ENCODE results near the gene SLC6A6.

SLC6A6 gene

GRCh38 chr3:14402304-14402811 is at the start of gene SLC6A6:
SLC6A6 (plus strand) TSS chr3:14402606; CDS start chr3:14443635, 41,029 bp downstream.
- H3K4me1 ChIP-seq (ENCODE audit: insufficient read depth, insufficient read length), result peaks cover 21% of the 10 kb centered on the region
- no peak for TF ChIP-seq YY1 (IDR thresholded peaks at IDR 0.05; ENCODE audit: insufficient read depth, insufficient read length)
- no peak for TF ChIP-seq SUZ12 (IDR thresholded peaks at IDR 0.05; ENCODE audit: extremely low read depth, insufficient read depth, insufficient read length)
- no peak for TF ChIP-seq ZNF274 (IDR thresholded peaks at IDR 0.05; ENCODE audit: low read depth, low read length)
- DNase-seq (ENCODE audit: low read depth, low spot score), result peak; percentile 90
- peaks cover 36% of the 10 kb centered on the region for H3K36me3 ChIP-seq (ENCODE audit: insufficient read depth, insufficient read length, low read length)
- H3K9me3 ChIP-seq (ENCODE audit: insufficient read depth, low read length), result no peaks in the 10 kb centered on the region
- peak within 1 kb of the TSS; percentile 99 for H3K9ac ChIP-seq (ENCODE audit: insufficient read length, low read depth)
- peaks cover 5% of the 10 kb centered on the region for H3K27me3 ChIP-seq (ENCODE audit: insufficient read depth, insufficient read length)
- H3K4me3 ChIP-seq (ENCODE audit: insufficient read length, low read depth), result peak within 1 kb of the TSS; percentile 100

GRCh38 chr3:14353502-14353901 is 48.9 kb upstream of the SLC6A6 start:
- Histone ChIP-seq H3K9me3 (ENCODE audit: insufficient read depth, low read length) (no peaks in the 10 kb centered on the region), H3K36me3 (ENCODE audit: insufficient read depth, insufficient read length, low read length) (no peaks in the 10 kb centered on the region), H3K27me3 (ENCODE audit: insufficient read depth, insufficient read length) (no peaks in the 10 kb centered on the region), H3K4me1 (ENCODE audit: insufficient read depth, insufficient read length) (peaks cover 16% of the 10 kb centered on the region), H3K4me3 (ENCODE audit: insufficient read length, low read depth) (no peak overlapping the region), H3K9ac (ENCODE audit: insufficient read length, low read depth) (peak overlapping the region; percentile 18)
- DNase-seq (ENCODE audit: low read depth, low spot score), result peak; percentile 52
- no peak for TF ChIP-seq SUZ12 (IDR thresholded peaks at IDR 0.05; ENCODE audit: extremely low read depth, insufficient read depth, insufficient read length)
- TF ChIP-seq ZNF274 (IDR thresholded peaks at IDR 0.05; ENCODE audit: low read depth, low read length), result no peak
- TF ChIP-seq YY1 (IDR thresholded peaks at IDR 0.05; ENCODE audit: insufficient read depth, insufficient read length), result no peak

- no peaks in the 10 kb centered on the region for H3K27me3 ChIP-seq (ENCODE audit: insufficient read depth, insufficient read length)
- H3K36me3 ChIP-seq (ENCODE audit: insufficient read depth, insufficient read length, low read length), result no peaks in the 10 kb centered on the region
- peaks cover 25% of the 10 kb centered on the region for H3K4me1 ChIP-seq (ENCODE audit: insufficient read depth, insufficient read length)
- TF ChIP-seq YY1 (IDR thresholded peaks at IDR 0.05; ENCODE audit: insufficient read depth, insufficient read length) (no peak), SUZ12 (IDR thresholded peaks at IDR 0.05; ENCODE audit: extremely low read depth, insufficient read depth, insufficient read length) (no peak), ZNF274 (IDR thresholded peaks at IDR 0.05; ENCODE audit: low read depth, low read length) (no peak)
- H3K9ac ChIP-seq (ENCODE audit: insufficient read length, low read depth), result no peak overlapping the region
- DNase-seq (ENCODE audit: low read depth, low spot score), result no peak
- no peak overlapping the region for H3K4me3 ChIP-seq (ENCODE audit: insufficient read length, low read depth)
- H3K9me3 ChIP-seq (ENCODE audit: insufficient read depth, low read length), result no peaks in the 10 kb centered on the region
Observed at GRCh38 chr3:14357463-14357862, 44.9 kb upstream of the SLC6A6 start.

DNA sequence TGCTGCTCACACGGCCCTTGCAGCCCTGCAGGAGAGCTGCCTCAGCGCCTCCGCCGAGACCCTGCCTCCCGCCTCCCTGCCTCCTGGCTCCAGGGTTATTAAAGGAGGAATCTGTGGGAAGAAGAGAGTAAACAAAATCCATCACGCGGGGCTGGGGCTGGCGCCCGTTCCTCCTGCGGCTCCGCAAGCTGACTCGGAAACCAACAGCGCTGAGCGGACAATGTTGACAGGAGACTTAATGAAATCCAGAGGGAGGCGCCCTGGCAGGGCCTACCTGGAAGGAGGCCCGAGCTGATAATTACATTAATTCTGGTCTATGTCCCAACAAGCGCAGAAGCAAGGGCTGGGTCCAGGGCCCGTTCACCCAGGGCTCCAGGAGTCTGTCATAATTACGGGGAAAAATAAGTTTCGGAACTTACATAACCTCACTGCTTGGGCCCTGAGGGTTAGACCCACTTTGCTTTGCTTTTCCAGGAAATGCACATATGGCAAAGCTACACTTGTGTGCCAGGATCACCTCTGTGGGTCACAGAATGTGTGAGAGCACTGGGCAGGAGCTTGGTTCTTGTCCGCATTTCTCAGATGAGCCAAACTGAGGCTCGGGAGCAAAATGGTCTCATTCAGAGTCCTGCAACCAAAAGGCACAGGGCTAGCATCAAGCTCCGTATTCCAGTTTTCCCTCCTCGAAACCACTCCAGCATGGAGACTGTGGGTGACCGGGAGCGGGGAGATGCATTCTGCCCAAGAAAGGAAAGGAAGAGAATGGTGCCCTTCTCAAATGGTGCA is 43.8 kb upstream of the SLC6A6 start:
- no peak overlapping the region for H3K4me3 ChIP-seq (ENCODE audit: insufficient read length, low read depth)
- DNase-seq (ENCODE audit: low read depth, low spot score), result no peak
- H3K9me3 ChIP-seq (ENCODE audit: insufficient read depth, low read length), result no peaks in the 10 kb centered on the region
- H3K27me3 ChIP-seq (ENCODE audit: insufficient read depth, insufficient read length), result no peaks in the 10 kb centered on the region
- H3K4me1 ChIP-seq (ENCODE audit: insufficient read depth, insufficient read length), result peaks cover 20% of the 10 kb centered on the region
- no peaks in the 10 kb centered on the region for H3K36me3 ChIP-seq (ENCODE audit: insufficient read depth, insufficient read length, low read length)
- TF ChIP-seq ZNF274 (IDR thresholded peaks at IDR 0.05; ENCODE audit: low read depth, low read length) (no peak), YY1 (IDR thresholded peaks at IDR 0.05; ENCODE audit: insufficient read depth, insufficient read length) (no peak), SUZ12 (IDR thresholded peaks at IDR 0.05; ENCODE audit: extremely low read depth, insufficient read depth, insufficient read length) (no peak)
- H3K9ac ChIP-seq (ENCODE audit: insufficient read length, low read depth), result peak overlapping the region; percentile 18

DNA sequence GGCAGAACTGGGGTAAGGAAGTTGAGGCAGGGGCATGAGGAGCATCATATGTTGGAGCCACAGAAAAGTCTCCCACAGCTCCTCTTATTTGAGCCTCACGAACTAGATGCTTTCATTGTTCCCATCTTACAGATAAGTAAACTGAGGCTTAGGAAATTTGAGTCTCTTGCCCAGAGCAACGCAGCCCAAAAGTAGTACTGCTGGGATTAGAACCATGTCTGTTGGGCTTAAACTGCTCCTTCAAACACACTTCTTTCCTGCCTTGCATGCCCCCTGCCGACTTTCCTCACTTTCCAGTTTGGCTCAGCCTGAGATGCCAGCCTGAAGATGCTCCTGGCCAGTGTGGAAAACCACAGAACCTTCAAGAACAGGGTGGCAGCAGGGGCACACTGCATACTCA is 43.1 kb upstream of the SLC6A6 start:
- no peak overlapping the region for H3K4me3 ChIP-seq (ENCODE audit: insufficient read length, low read depth)
- H3K36me3 ChIP-seq (ENCODE audit: insufficient read depth, insufficient read length, low read length), result no peaks in the 10 kb centered on the region
- H3K9me3 ChIP-seq (ENCODE audit: insufficient read depth, low read length), result no peaks in the 10 kb centered on the region
- TF ChIP-seq ZNF274 (IDR thresholded peaks at IDR 0.05; ENCODE audit: low read depth, low read length) (no peak), SUZ12 (IDR thresholded peaks at IDR 0.05; ENCODE audit: extremely low read depth, insufficient read depth, insufficient read length) (no peak), YY1 (IDR thresholded peaks at IDR 0.05; ENCODE audit: insufficient read depth, insufficient read length) (no peak)
- H3K4me1 ChIP-seq (ENCODE audit: insufficient read depth, insufficient read length), result peaks cover 14% of the 10 kb centered on the region
- DNase-seq (ENCODE audit: low read depth, low spot score), result no peak
- H3K9ac ChIP-seq (ENCODE audit: insufficient read length, low read depth), result no peak overlapping the region
- H3K27me3 ChIP-seq (ENCODE audit: insufficient read depth, insufficient read length), result no peaks in the 10 kb centered on the region

DNA sequence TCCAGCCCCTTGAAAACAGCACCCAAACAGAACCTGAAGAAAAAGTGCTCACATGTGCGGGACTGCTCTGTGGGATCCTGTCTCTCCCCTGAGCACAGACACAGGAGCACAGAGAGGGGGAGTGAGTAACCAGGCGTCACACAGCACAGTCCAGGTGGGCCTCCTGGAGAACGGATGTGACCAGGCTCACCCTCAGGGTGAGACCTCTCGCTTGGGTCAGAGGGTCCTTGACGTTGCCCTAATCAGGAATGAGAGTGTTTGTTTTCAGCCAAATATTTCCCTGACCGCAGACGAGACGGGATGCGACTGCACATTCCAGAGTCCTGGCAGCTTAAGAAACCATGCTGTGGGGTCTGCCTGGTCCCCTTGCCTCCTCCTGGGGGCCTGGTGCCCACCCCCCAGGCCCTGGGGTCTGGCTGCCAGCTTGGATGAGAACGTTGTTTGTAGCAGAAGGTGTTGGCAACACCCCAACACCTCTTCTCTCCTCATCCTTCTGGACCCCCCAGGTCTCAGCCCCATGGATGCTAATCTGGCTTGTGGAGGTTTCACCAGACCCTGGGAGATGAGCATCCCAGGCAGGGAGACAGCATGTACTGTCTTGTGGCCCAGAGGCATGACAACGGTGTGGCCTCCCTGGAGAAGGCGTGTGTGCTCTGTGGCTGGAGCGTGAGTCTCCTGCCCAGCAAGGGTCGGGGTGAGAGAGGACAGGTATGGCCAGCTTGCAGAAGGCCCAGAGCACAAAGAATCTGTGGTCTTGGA is 42.1 kb upstream of the SLC6A6 start:
- H3K4me1 ChIP-seq (ENCODE audit: insufficient read depth, insufficient read length), result peaks cover 14% of the 10 kb centered on the region
- TF ChIP-seq YY1 (IDR thresholded peaks at IDR 0.05; ENCODE audit: insufficient read depth, insufficient read length) (no peak), SUZ12 (IDR thresholded peaks at IDR 0.05; ENCODE audit: extremely low read depth, insufficient read depth, insufficient read length) (no peak), ZNF274 (IDR thresholded peaks at IDR 0.05; ENCODE audit: low read depth, low read length) (no peak)
- DNase-seq (ENCODE audit: low read depth, low spot score), result no peak
- H3K9me3 ChIP-seq (ENCODE audit: insufficient read depth, low read length), result no peaks in the 10 kb centered on the region
- no peak overlapping the region for H3K9ac ChIP-seq (ENCODE audit: insufficient read length, low read depth)
- no peak overlapping the region for H3K4me3 ChIP-seq (ENCODE audit: insufficient read length, low read depth)
- no peaks in the 10 kb centered on the region for H3K36me3 ChIP-seq (ENCODE audit: insufficient read depth, insufficient read length, low read length)
- H3K27me3 ChIP-seq (ENCODE audit: insufficient read depth, insufficient read length), result no peaks in the 10 kb centered on the region
